H1 (cell line): Measurements from ENCODE around the gene NAXD.

Experiments
- ASH2L ChIP-seq: fragments of 200-600, 300-600 bp; sonication (generic); IDR thresholded peaks from one replicate; pipeline ENCODE4 v1.7.1; 2017; ENCODE audit warnings: low read length
- BCL11A ChIP-seq, 2 experiments: IDR thresholded peaks; one replicate each; pipeline ENCODE4 v1.6.1; 2011; ENCODE audit warnings: low read depth in 2 of 2, low read length in 2 of 2, mild to moderate bottlenecking in 2 of 2
- CREB1 ChIP-seq: IDR thresholded peaks from 2 replicates; pipeline ENCODE4 v1.6.1; 2012; ENCODE audit warnings: inconsistent platforms
- EGR1 ChIP-seq: IDR thresholded peaks from 2 replicates; pipeline ENCODE4 v1.6.1; 2011; ENCODE audit warnings: low read depth, low read length, borderline replicate concordance
- EZH2 ChIP-seq: fragments of 200-600 bp; sonication (generic); IDR thresholded peaks from 2 replicates; pipeline ENCODE4 v1.7.1; 2012; ENCODE audit warnings: low read depth, mild to moderate bottlenecking, moderate library complexity, low read length, inconsistent platforms; ENCODE audit not compliant: severe bottlenecking
- GABPA ChIP-seq: IDR thresholded peaks from 2 replicates; pipeline ENCODE4 v1.6.1; 2011; ENCODE audit warnings: mild to moderate bottlenecking, low read length, moderate library complexity, borderline replicate concordance; ENCODE audit not compliant: insufficient read depth
- GTF2F1 ChIP-seq: IDR thresholded peaks from 2 replicates; pipeline ENCODE4 v1.6.1; 2012; ENCODE audit warnings: low read depth, low read length, improper control_type of control experiment, borderline replicate concordance
- JUN ChIP-seq: IDR thresholded peaks from 2 replicates; pipeline ENCODE4 v1.6.1; 2011; ENCODE audit warnings: low read depth, mild to moderate bottlenecking, improper control_type of control experiment, low read length
- POLR2AphosphoS5 ChIP-seq: IDR thresholded peaks from 2 replicates; pipeline ENCODE4 v1.6.1; 2011; ENCODE audit warnings: low read depth, low read length
- SIRT6 ChIP-seq: IDR thresholded peaks from one replicate; pipeline ENCODE4 v1.7.1; 2012; ENCODE audit warnings: low read length, inconsistent platforms
- SIX5 ChIP-seq: IDR thresholded peaks from 2 replicates; pipeline ENCODE4 v1.6.1; 2011; ENCODE audit warnings: mild to moderate bottlenecking, low read depth, low read length
- SUZ12 ChIP-seq: fragments of 200-600 bp; sonication (generic); IDR thresholded peaks from 2 replicates; pipeline ENCODE4 v1.6.1; 2012; ENCODE audit warnings: mild to moderate bottlenecking, inconsistent platforms, low read length, moderate library complexity, mixed read lengths
- YY1 ChIP-seq: IDR thresholded peaks from 2 replicates; pipeline ENCODE4 v1.6.1; 2011; ENCODE audit warnings: low read depth, mild to moderate bottlenecking, low read length
- TF ChIP-seq, protein P1 (sequence below), 3 experiments: IDR thresholded peaks; 1 replicate in 2 of 3; 2 replicates in 1 of 3; pipeline versions ENCODE4 v1.5.1 to v1.6.1; 2011; ENCODE audit warnings: low read length in 3 of 3, mild to moderate bottlenecking in 3 of 3, inconsistent platforms in 2 of 3, low read depth in 1 of 3, moderate library complexity in 1 of 3; ENCODE audit not compliant: insufficient read depth in 1 of 3; ENCODE audit errors: control extremely low read depth in 1 of 3

DNA sequence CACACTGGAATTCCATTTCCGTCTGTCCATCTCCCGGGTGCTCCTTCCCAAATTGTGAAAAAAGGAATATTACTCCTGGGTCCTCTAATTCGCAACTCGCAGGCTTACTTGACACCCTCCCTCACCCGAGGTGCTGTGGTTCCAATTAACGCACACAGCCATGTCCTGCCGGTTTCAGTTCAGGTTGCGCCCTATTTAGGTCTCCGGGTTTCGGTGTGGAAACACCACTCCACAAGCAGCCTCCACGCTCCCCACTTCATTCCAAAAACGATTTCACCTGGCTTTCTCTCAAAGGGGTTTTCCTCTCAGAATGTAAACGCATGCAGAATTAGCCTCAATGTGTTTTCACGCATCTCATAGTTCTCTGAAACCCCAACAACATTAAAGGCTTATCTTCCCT lies 37.9 kb downstream of the NAXD start:
- no peak for TF ChIP-seq GABPA
- TF ChIP-seq EGR1, result no peak
- no peak for TF ChIP-seq BCL11A (IDR thresholded peaks at IDR 0.05; ENCODE audit: low read depth in 2 of 2, low read length in 2 of 2)
- TF ChIP-seq POLR2AphosphoS5, result no peak
- TF ChIP-seq, protein P1, sequence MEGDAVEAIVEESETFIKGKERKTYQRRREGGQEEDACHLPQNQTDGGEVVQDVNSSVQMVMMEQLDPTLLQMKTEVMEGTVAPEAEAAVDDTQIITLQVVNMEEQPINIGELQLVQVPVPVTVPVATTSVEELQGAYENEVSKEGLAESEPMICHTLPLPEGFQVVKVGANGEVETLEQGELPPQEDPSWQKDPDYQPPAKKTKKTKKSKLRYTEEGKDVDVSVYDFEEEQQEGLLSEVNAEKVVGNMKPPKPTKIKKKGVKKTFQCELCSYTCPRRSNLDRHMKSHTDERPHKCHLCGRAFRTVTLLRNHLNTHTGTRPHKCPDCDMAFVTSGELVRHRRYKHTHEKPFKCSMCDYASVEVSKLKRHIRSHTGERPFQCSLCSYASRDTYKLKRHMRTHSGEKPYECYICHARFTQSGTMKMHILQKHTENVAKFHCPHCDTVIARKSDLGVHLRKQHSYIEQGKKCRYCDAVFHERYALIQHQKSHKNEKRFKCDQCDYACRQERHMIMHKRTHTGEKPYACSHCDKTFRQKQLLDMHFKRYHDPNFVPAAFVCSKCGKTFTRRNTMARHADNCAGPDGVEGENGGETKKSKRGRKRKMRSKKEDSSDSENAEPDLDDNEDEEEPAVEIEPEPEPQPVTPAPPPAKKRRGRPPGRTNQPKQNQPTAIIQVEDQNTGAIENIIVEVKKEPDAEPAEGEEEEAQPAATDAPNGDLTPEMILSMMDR (IDR thresholded peaks at IDR 0.05; ENCODE audit: control extremely low read depth in 1 of 3, insufficient read depth in 1 of 3, low read depth in 1 of 3, low read length in 3 of 3), result no peak
- no peak for TF ChIP-seq CREB1
- no peak for TF ChIP-seq EZH2
- TF ChIP-seq SIX5, result no peak
- no peak for TF ChIP-seq JUN
- no peak for TF ChIP-seq YY1
- no peak for TF ChIP-seq GTF2F1
- no peak for TF ChIP-seq SIRT6
- TF ChIP-seq SUZ12, result no peak
- TF ChIP-seq ASH2L, result no peak
